ENCODE measurements around the gene TBC1D9.

TBC1D9 gene

DNA sequence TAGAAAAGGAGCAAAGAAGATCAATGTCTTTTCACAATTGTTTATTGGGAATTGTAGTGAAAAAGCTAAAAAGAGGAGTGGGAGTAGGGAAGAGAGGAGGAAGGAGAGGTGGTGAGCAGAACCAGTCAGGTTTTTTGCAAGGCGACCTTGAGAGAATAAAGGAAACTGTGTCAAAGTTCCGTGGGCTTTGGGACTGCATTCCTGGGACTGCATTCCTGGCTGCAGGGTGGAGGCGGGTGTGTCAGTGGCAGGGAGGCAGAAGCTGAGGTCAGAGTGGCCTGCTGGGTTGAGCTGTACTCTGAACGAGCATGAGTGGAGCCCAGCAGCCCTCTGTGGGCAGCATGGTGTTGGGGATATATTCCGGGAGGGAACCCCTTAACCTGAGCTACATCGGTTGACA, 120.6 kb downstream of the TBC1D9 start:
- Histone ChIP-seq H3K4me2 (ENCODE audit: low read length) (no peak overlapping the region), H3K27ac (ENCODE audit: low read length) (no peak overlapping the region), H4K20me1 (ENCODE audit: insufficient read depth, low read length) (no peaks in the 10 kb centered on the region)

DNA sequence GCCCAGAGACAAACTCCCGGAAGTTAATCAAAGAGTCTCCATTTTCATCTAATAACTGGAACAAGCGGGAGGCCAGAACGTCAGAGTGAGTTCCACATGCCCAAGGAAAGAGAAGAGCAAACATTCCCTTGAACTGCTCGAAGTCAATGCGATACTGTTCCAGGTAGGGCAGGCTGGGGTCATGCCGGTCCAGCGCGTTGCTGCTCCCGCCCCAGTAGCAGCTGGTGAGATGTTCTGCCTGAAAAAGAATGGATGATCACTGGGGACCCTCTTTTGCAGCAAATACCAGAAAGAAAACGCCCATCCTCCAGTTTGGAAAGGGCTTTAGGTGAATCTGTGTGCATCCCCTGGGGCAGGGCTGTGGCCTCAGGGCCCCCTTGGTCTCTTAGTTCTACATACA, 122.2 kb downstream of the TBC1D9 start:
- H3K4me1 ChIP-seq (ENCODE audit: low read length): peaks cover 6% of the 10 kb centered on the region
- no peak overlapping the region for H3K4me3 ChIP-seq (ENCODE audit: low read length)
- H3K79me2 ChIP-seq (ENCODE audit: low read length): no peaks in the 10 kb centered on the region
- no peaks in the 10 kb centered on the region for H3K36me3 ChIP-seq (replicated peaks; ENCODE audit: low read depth, low read length)
- H4K20me1 ChIP-seq (ENCODE audit: insufficient read depth, low read length): no peaks in the 10 kb centered on the region
- H2AFZ ChIP-seq (ENCODE audit: low read depth, low read length): no peak overlapping the region
- H3K27ac ChIP-seq (ENCODE audit: low read length): no peak overlapping the region
- no peaks in the 10 kb centered on the region for H3K27me3 ChIP-seq (ENCODE audit: low read depth, low read length)
- no peak for TF ChIP-seq EZH2phosphoT487 (IDR thresholded peaks at IDR 0.05; ENCODE audit: low read depth)
- TF ChIP-seq, protein P1, sequence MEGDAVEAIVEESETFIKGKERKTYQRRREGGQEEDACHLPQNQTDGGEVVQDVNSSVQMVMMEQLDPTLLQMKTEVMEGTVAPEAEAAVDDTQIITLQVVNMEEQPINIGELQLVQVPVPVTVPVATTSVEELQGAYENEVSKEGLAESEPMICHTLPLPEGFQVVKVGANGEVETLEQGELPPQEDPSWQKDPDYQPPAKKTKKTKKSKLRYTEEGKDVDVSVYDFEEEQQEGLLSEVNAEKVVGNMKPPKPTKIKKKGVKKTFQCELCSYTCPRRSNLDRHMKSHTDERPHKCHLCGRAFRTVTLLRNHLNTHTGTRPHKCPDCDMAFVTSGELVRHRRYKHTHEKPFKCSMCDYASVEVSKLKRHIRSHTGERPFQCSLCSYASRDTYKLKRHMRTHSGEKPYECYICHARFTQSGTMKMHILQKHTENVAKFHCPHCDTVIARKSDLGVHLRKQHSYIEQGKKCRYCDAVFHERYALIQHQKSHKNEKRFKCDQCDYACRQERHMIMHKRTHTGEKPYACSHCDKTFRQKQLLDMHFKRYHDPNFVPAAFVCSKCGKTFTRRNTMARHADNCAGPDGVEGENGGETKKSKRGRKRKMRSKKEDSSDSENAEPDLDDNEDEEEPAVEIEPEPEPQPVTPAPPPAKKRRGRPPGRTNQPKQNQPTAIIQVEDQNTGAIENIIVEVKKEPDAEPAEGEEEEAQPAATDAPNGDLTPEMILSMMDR (IDR thresholded peaks at IDR 0.05; ENCODE audit: low read depth, low read length): no peak
- no peak overlapping the region for H3K4me2 ChIP-seq (ENCODE audit: low read length)
- no peak overlapping the region for H3K9ac ChIP-seq (ENCODE audit: low read length)
- no peaks in the 10 kb centered on the region for H3K9me3 ChIP-seq (ENCODE audit: insufficient read depth, low read length)

More for the DNA sequence above, 120.6 kb downstream of the TBC1D9 start:
- Histone ChIP-seq H3K27me3 (ENCODE audit: low read depth, low read length) (peaks cover 5% of the 10 kb centered on the region; the same call in 1 of the 2 replicates), H3K9me3 (ENCODE audit: insufficient read depth, low read length) (no peaks in the 10 kb centered on the region), H3K9ac (ENCODE audit: low read length) (no peak overlapping the region), H2AFZ (ENCODE audit: low read depth, low read length) (no peak overlapping the region), H3K4me1 (ENCODE audit: low read length) (peaks cover 12% of the 10 kb centered on the region), H3K4me3 (ENCODE audit: low read length) (no peak overlapping the region), H3K79me2 (ENCODE audit: low read length) (no peaks in the 10 kb centered on the region), H3K36me3 (replicated peaks; ENCODE audit: low read depth, low read length) (no peaks in the 10 kb centered on the region)
- TF ChIP-seq EZH2phosphoT487 (IDR thresholded peaks at IDR 0.05; ENCODE audit: low read depth): no peak
- TF ChIP-seq, protein P1 (IDR thresholded peaks at IDR 0.05; ENCODE audit: low read depth, low read length): no peak

DNA sequence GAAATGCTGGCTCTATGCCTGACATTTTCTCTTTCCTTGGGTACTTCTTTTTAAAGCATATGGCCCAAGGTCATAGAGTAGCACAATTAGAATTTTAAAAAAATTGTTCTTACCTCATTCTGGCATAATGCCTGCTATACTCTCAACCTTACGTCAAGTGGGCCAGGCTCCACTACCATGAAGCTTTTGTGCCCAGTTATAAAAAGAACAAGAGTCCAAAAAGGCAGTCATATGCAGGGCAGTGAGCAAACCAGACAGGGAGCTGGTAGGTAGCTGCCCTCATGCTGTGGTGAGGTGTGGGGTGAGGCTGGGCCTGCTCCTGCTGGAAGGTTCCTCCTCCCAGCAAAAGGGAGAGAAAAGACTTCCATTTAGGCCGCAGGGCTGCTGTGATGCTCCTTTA, 123.1 kb downstream of the TBC1D9 start:
- H3K27me3 ChIP-seq (ENCODE audit: low read depth, low read length): no peaks in the 10 kb centered on the region
- H2AFZ ChIP-seq (ENCODE audit: low read depth, low read length): no peak overlapping the region
- 0 out of 2 replicates have a peak, but pooled peaks cover 2% of the 10 kb centered on the region for H3K4me1 ChIP-seq (ENCODE audit: low read length)
- TF ChIP-seq, protein P1 (IDR thresholded peaks at IDR 0.05; ENCODE audit: low read depth, low read length): no peak
- H3K9ac ChIP-seq (ENCODE audit: low read length): no peak overlapping the region
- no peak overlapping the region for H3K4me3 ChIP-seq (ENCODE audit: low read length)
- H3K9me3 ChIP-seq (ENCODE audit: insufficient read depth, low read length): no peaks in the 10 kb centered on the region
- H3K79me2 ChIP-seq (ENCODE audit: low read length): no peaks in the 10 kb centered on the region
- no peak overlapping the region for H3K27ac ChIP-seq (ENCODE audit: low read length)
- H3K4me2 ChIP-seq (ENCODE audit: low read length): no peak overlapping the region
- no peaks in the 10 kb centered on the region for H3K36me3 ChIP-seq (replicated peaks; ENCODE audit: low read depth, low read length)
- H4K20me1 ChIP-seq (ENCODE audit: insufficient read depth, low read length): no peaks in the 10 kb centered on the region

DNA sequence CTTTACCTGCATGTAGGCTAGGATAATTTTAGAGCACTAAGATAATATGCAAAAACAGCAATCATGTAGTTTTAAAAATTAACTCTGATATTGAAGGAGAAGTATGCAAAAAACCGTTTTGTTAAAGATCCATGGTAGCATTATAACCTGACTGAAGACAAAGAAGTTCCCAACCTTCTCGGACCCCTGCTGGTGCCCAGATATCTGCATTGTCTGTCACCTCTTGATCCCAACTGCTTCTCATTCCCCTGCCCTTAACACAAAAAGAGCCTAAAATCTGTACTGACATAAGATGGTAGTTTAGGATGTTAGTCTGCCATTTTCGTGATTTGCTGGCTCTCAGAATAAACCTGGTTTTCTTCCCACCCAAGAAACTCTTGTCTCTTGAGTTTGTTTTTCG, 125.9 kb downstream of the TBC1D9 start:
- H3K4me1 ChIP-seq (ENCODE audit: low read length): no peaks in the 10 kb centered on the region
- H3K79me2 ChIP-seq (ENCODE audit: low read length): no peaks in the 10 kb centered on the region
- no peak overlapping the region for H3K27ac ChIP-seq (ENCODE audit: low read length)
- H4K20me1 ChIP-seq (ENCODE audit: insufficient read depth, low read length): no peaks in the 10 kb centered on the region
- H3K9me3 ChIP-seq (ENCODE audit: insufficient read depth, low read length): no peaks in the 10 kb centered on the region
- TF ChIP-seq, protein P1 (IDR thresholded peaks at IDR 0.05; ENCODE audit: low read depth, low read length): no peak
- no peak for TF ChIP-seq EZH2phosphoT487 (IDR thresholded peaks at IDR 0.05; ENCODE audit: low read depth)
- H3K4me3 ChIP-seq (ENCODE audit: low read length): no peak overlapping the region
- H3K4me2 ChIP-seq (ENCODE audit: low read length): no peak overlapping the region
- H3K36me3 ChIP-seq (replicated peaks; ENCODE audit: low read depth, low read length): no peaks in the 10 kb centered on the region
- no peak overlapping the region for H2AFZ ChIP-seq (ENCODE audit: low read depth, low read length)
- H3K27me3 ChIP-seq (ENCODE audit: low read depth, low read length): no peaks in the 10 kb centered on the region
- no peak overlapping the region for H3K9ac ChIP-seq (ENCODE audit: low read length)

All from OCI-LY3 (cell line).